Lung (tissue), 12 donors: Measurements from ENCODE around the gene SPECC1. TPM values are rescaled to one million over a fixed set of nuclear protein-coding genes. Genes with fewer than 3 reads are reported as not detected.

Source experiments
- ATAC-seq: fragments of 200-7000 bp; cut with Tn5 transposase; one replicate; pipeline ENCODE4 v1.9.1; 2020; ENCODE audit warnings: moderate number of reproducible peaks; ENCODE audit not compliant: insufficient read depth, low FRiP score
- DNase-seq, 3 donors: peaks; one replicate each; pipeline ENCODE4 v3.0.0-alpha.2; 2013 to 2017
- H3K27ac ChIP-seq, 2 donors: one replicate each; pipeline ENCODE4 v1.5.1; 2013; ENCODE audit warnings: mild to moderate bottlenecking in 2 of 2, moderate library complexity in 2 of 2, control low read depth in 1 of 2, inconsistent platforms in 1 of 2, low read depth in 1 of 2, low read length in 1 of 2
- H3K27me3 ChIP-seq, 3 donors: one replicate each; pipeline ENCODE4 v1.5.1; 2013; ENCODE audit warnings: low read length in 2 of 3; ENCODE audit not compliant: control insufficient read depth in 3 of 3, insufficient read depth in 3 of 3
- H3K36me3 ChIP-seq, 4 donors: one replicate each; pipeline ENCODE4 v1.5.1; 2013; ENCODE audit warnings: low read length in 4 of 4, mild to moderate bottlenecking in 1 of 4, moderate library complexity in 1 of 4; ENCODE audit not compliant: control insufficient read depth in 4 of 4, insufficient read depth in 4 of 4
- H3K4me1 ChIP-seq, 5 donors: one replicate each; pipeline ENCODE4 v1.5.1; 2013; ENCODE audit warnings: low read length in 5 of 5, mild to moderate bottlenecking in 2 of 5, moderate library complexity in 1 of 5; ENCODE audit not compliant: control insufficient read depth in 5 of 5, insufficient read depth in 5 of 5
- H3K4me3 ChIP-seq: one replicate; pipeline ENCODE4 v1.5.1; 2013; ENCODE audit warnings: mild to moderate bottlenecking, control low read depth, moderate library complexity
- H3K9ac ChIP-seq, 2 donors: one replicate each; pipeline ENCODE4 v1.5.1; 2013; ENCODE audit warnings: low read length in 2 of 2, control low read depth in 1 of 2; ENCODE audit not compliant: insufficient read depth in 1 of 2
- H3K9me3 ChIP-seq, 4 donors: one replicate each; pipeline ENCODE4 v1.5.1; 2013; ENCODE audit warnings: low read length in 3 of 4, mild to moderate bottlenecking in 1 of 4, moderate library complexity in 1 of 4; ENCODE audit not compliant: control insufficient read depth in 4 of 4, insufficient read depth in 3 of 4
- WGBS, 2 donors: extraction: QIAGEN DNeasy Blood & Tissue Kit; methylation state at CpG; one replicate each; pipeline ENCODE4 v1.1.7; 2013; 5-methylcytosine and 5-hydroxymethylcytosine counted together
- polyA plus RNA-seq, 2 donors: library from polyadenylated mRNA; stranded (reverse); fragments of 200-250 nt; gene quantifications; one replicate each; pipeline ENCODE4 v1.2.1, GENCODE V29; 2013
- total RNA-seq, 2 donors: library from RNA; depleted of rRNA in 1 of 2; stranded (reverse); fragments of >200 nt in 1 of 2; gene quantifications; one replicate each; pipeline ENCODE4 v1.2.1, GENCODE V29; 2014 to 2021
- TF ChIP-seq, protein P1 (sequence below): IDR thresholded peaks from 2 replicates; pipeline ENCODE4 v1.5.1; 2012; ENCODE audit warnings: mild to moderate bottlenecking; ENCODE audit errors: control extremely low read depth, extremely low read depth
- donor health status: control.
- donor health status: control.
- donor health status: Bipolar disorder and iron deficiency.
- donor health status: healthy.
- donor health status: DM: yes; HTN: yes; CAD: no.

The SPECC1 gene
- total and polyA plus RNA-seq, 4 donors = 8.8 to 27.1 (median 14.7) TPM

DNA sequence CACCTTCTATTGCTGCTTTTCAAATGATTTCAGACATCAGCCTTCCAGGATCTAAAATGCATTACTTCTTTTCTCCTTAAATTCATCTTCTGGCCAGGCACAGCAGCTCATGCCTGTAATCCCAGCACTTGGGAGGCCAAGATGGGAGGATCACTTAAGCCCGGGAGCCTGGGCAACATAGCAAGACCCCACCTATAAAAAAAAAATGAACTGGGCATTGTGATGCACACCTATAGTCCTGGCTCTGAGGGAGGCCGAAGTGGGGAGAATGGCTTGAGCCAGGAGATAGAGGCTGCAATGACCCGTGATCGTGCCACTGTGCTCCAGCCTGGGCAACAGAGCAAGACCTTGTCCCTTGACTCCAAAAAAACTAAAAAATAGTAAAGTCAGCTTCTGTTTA lies 208.5 kb downstream of the SPECC1 start:
- H3K9ac ChIP-seq = no peak overlapping the region
- no peaks in the 10 kb centered on the region for H3K27me3 ChIP-seq
- TF ChIP-seq, protein P1, sequence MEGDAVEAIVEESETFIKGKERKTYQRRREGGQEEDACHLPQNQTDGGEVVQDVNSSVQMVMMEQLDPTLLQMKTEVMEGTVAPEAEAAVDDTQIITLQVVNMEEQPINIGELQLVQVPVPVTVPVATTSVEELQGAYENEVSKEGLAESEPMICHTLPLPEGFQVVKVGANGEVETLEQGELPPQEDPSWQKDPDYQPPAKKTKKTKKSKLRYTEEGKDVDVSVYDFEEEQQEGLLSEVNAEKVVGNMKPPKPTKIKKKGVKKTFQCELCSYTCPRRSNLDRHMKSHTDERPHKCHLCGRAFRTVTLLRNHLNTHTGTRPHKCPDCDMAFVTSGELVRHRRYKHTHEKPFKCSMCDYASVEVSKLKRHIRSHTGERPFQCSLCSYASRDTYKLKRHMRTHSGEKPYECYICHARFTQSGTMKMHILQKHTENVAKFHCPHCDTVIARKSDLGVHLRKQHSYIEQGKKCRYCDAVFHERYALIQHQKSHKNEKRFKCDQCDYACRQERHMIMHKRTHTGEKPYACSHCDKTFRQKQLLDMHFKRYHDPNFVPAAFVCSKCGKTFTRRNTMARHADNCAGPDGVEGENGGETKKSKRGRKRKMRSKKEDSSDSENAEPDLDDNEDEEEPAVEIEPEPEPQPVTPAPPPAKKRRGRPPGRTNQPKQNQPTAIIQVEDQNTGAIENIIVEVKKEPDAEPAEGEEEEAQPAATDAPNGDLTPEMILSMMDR = no peak
- DNase-seq = no peak
- ATAC-seq = no peak
- H3K4me3 ChIP-seq = no peak overlapping the region
- H3K27ac ChIP-seq = no peak overlapping the region
- no peaks in the 10 kb centered on the region for H3K4me1 ChIP-seq
- H3K36me3 ChIP-seq = no peaks in the 10 kb centered on the region
- 97 to 98% methylated on average over 4 of the region's 4 CpGs for WGBS, 2 donors
- H3K9me3 ChIP-seq = no peaks in the 10 kb centered on the region

DNA sequence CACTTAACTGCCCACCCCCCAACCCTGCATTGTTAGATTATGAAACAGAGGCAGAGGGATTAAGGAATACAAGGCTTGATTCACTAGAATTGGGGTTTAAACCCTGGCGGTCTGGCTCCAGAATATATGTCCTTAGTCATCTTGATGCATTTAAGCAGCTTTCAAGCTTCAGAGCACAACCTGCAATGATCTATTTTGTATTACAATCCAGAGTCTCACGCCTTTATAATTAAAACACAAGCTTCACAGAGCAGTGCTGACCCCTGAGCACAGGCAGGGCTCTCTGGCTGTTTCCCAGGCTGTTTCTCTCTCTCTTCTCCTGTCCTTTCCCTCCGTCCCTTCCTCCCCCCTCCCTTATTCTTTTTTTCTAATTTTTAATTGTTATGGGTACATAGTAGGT lies 209.1 kb downstream of the SPECC1 start:
- no peak overlapping the region for H3K9ac ChIP-seq
- H3K4me1 ChIP-seq = no peaks in the 10 kb centered on the region
- 91 to 95% methylated on average over 3 of the region's 3 CpGs for WGBS, 2 donors
- no peak overlapping the region for H3K27ac ChIP-seq
- H3K36me3 ChIP-seq = no peaks in the 10 kb centered on the region
- no peak overlapping the region for H3K4me3 ChIP-seq
- TF ChIP-seq, protein P1 = no peak
- H3K27me3 ChIP-seq = no peaks in the 10 kb centered on the region
- DNase-seq (no peak), ATAC-seq (no peak)
- H3K9me3 ChIP-seq = no peaks in the 10 kb centered on the region

DNA sequence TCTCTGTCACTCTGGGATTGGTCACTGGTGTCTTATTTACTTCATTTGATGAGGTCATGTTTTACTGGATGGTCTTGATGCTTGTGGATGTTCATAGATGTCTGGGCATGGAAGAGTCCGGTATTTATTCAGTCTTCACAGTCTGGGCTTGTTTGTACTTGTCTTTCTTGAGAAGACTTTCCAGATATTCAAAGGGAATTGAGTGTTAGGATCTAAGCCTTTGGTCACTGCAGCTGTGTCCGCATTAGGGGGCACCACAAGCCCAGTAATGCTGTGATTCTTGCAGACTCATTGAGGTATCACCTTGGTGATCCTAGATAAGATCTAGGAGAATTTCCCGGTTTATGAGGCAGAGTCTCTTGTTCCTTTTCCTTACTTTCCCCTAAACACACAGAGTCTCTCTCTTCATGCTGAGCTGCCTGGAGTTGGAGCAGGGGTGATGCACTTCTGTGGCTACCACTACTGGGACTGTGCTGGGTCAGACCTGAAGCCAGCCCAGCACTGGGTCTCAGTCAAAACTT lies 214.7 kb downstream of the SPECC1 start:
- Histone ChIP-seq H3K27me3 (no peaks in the 10 kb centered on the region), H3K9ac (no peak overlapping the region), H3K4me1 (peaks cover 0 to 3% (median 3%) of the 10 kb centered on the region in 5 donors), H3K9me3 (no peaks in the 10 kb centered on the region), H3K36me3 (no peaks in the 10 kb centered on the region), H3K27ac (no peak overlapping the region), H3K4me3 (no peak overlapping the region)
- no peak for ATAC-seq
- 71% methylated on average over 3 of the region's 3 CpGs for WGBS, 2 donors
- no peak for DNase-seq
- TF ChIP-seq, protein P1 = no peak

DNA sequence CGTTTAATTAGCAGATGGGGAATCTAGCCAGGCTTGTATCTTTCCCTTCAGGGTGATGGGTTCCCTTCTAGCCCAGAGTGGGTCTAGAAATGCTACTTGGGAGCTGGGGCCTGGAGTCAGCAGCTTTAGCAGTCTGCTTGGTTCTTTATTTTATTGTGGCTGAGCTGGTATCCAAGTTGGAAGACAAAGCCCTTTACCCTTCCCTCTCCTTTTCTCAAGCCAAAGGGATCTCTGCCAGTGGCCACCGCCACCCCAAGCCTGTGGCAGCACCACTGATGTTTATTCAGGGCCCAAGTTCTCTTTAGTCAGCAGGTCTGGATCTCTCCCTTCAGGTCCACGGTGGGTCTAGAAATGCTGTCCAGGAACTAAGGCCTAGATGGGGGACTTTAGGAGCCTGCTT lies 215.2 kb downstream of the SPECC1 start:
- H3K36me3 ChIP-seq = peaks cover 0 to 2% (median 0%) of the 10 kb centered on the region in 4 donors
- no peak overlapping the region for H3K9ac ChIP-seq
- H3K4me1 ChIP-seq = peaks cover 0 to 3% (median 3%) of the 10 kb centered on the region in 5 donors
- WGBS, 2 donors = 67 to 68% methylated on average over 3 of the region's 3 CpGs
- no peak overlapping the region for H3K27ac ChIP-seq
- ATAC-seq (no peak), DNase-seq (no peak)
- no peaks in the 10 kb centered on the region for H3K9me3 ChIP-seq
- no peak overlapping the region for H3K4me3 ChIP-seq
- TF ChIP-seq, protein P1 = no peak
- no peaks in the 10 kb centered on the region for H3K27me3 ChIP-seq
